DND-41 (cell line): Measurements from ENCODE around the gene POLR2B.

Experiments used
- CTCF ChIP-seq: IDR thresholded peaks from 2 replicates; pipeline ENCODE4 v1.5.1; 2012; ENCODE audit warnings: borderline replicate concordance, low read length, moderate library complexity, mild to moderate bottlenecking; ENCODE audit not compliant: poor library complexity, severe bottlenecking; ENCODE audit errors: extremely low read depth
- EZH2 ChIP-seq: IDR thresholded peaks from 3 replicates; pipeline ENCODE4 v1.6.1; 2012; ENCODE audit warnings: borderline replicate concordance, low read depth, mild to moderate bottlenecking, moderate library complexity, low read length, inconsistent platforms; ENCODE audit not compliant: severe bottlenecking

DNA sequence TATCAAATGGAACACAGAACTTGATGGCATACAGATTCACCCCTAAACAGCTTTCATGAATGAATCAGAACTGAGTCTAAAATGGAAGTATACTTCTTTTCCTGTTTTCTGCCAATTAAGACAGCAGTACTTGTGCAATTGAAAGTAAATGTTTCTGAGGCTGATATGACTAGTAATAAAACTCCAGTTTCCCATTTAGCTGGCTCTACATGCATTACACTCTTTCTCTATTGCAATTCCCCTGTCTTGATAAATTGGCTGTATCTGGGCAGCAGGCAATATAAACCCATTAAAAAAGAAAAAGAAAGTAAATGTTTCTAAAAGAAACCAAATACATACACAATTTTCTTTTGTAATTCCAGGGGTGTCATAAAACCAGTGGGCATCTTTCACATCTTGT lies 5.9 kb upstream of the POLR2B start:
- TF ChIP-seq CTCF = no peak
- no peak for TF ChIP-seq EZH2
